ENCODE results near the gene HEPN1. TPM values are rescaled to one million over a fixed set of nuclear protein-coding genes. Genes with fewer than 3 reads are reported as not detected.
A peak's percentile ranks its signal among the peaks of the same experiment; 100 is the strongest.

The HEPN1 gene
- total RNA-seq, 4 donors from 2014 or later = 0.56 TPM; not detected in 3

DNA sequence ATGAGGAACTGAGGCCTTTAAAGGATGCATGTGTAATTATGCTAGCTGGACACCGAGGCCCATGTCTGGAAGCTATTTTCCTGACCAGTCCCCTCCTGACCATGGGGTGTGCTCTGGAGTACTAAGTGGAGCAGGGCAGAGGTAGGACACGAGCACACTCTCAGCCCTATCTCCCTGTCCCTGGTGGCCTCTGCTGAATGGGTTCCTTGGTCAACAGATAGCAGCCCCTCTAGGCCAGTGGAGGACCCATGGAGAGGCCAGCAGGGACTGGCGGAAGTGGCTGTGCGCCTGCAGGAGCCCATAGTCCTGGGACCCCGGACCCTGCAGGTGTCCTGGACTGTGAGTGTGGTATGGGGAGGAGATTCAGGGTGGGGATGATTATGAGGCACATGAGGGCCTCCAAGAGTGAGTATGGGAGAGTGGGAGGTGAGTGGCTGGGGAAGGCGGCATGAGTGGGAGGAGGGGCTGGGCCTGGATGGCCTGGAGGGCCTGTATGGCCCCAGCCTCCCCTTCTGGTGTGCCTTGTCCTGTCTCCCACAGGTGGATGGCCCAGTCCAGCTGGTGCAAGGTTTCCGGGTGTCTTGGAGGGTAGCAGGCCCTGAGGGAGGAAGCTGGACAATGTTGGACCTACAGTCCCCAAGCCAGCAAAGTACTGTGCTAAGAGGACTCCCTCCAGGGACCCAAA, 44.3 kb upstream of the HEPN1 start:
- ATAC-seq (ENCODE audit: low FRiP score) = no peak
- DNase-seq (ENCODE audit: low spot score) = no peak
- TF ChIP-seq, protein P1, sequence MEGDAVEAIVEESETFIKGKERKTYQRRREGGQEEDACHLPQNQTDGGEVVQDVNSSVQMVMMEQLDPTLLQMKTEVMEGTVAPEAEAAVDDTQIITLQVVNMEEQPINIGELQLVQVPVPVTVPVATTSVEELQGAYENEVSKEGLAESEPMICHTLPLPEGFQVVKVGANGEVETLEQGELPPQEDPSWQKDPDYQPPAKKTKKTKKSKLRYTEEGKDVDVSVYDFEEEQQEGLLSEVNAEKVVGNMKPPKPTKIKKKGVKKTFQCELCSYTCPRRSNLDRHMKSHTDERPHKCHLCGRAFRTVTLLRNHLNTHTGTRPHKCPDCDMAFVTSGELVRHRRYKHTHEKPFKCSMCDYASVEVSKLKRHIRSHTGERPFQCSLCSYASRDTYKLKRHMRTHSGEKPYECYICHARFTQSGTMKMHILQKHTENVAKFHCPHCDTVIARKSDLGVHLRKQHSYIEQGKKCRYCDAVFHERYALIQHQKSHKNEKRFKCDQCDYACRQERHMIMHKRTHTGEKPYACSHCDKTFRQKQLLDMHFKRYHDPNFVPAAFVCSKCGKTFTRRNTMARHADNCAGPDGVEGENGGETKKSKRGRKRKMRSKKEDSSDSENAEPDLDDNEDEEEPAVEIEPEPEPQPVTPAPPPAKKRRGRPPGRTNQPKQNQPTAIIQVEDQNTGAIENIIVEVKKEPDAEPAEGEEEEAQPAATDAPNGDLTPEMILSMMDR (IDR thresholded peaks at IDR 0.05) = no peak

DNA sequence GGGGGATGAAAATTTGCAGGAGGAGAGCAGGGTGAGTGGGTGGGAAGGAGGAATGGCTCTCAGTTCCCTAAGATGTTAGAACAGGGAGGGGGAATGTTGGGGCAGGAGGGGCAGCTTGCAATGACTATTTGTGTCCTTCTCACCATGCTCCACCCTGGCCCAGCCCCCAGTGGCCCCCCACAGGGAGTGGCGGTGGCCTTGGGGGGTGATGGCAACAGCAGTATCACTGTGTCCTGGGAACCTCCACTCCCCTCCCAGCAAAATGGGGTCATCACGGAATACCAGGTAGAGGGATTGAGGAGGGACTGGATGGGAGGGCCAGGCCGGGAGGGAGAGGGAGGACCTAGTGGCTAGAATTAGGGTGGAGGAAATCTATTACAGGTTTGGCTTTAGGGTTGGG, 43.6 kb upstream of the HEPN1 start:
- DNase-seq (ENCODE audit: low spot score) = no peak
- ATAC-seq (ENCODE audit: low FRiP score) = no peak
- TF ChIP-seq, protein P1 (IDR thresholded peaks at IDR 0.05) = no peak

DNA sequence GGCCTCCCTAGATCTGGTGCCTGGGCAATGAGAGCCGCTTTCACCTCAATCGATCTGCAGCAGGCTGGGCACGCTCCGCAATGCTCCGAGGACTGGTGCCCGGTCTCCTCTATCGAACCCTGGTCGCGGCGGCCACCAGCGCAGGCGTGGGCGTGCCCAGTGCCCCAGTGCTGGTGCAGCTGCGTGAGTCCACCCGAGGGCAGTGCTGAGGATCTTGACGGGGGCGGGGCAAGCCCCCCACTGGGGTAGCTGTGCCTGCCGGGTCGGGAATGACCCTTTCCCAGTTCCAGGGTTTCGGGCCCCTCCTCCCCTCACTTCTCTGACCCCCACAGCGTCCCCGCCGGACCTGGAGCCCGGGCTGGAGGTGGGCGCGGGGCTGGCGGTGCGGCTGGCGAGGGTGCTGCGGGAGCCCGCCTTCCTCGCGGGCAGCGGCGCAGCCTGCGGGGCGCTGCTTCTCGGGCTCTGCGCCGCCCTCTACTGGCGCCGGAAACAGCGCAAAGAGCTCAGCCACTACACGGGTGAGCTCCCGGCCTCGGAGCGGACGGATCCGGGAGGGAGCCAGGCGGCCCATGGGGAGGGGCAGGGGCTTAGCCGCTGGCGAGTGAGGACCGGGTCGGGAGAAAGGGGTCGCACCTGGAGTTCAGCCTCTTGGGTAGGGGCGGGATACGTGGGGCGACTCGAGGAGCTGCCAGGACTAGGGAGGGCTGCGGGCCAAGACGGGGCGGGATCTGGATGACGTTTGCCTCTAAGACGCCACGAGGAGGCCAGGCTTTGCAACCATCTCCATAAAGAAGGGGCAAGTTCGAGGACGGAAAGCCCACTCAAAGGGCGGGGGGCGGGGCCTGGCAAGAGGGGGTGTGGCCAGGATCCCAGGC, 42.9 kb upstream of the HEPN1 start:
- DNase-seq (ENCODE audit: low spot score) = peak; percentile 66
- peak; percentile 90 for ATAC-seq (ENCODE audit: low FRiP score)
- TF ChIP-seq, protein P1 (IDR thresholded peaks at IDR 0.05) = peak in 1 of 3 donors; percentile 37

DNA sequence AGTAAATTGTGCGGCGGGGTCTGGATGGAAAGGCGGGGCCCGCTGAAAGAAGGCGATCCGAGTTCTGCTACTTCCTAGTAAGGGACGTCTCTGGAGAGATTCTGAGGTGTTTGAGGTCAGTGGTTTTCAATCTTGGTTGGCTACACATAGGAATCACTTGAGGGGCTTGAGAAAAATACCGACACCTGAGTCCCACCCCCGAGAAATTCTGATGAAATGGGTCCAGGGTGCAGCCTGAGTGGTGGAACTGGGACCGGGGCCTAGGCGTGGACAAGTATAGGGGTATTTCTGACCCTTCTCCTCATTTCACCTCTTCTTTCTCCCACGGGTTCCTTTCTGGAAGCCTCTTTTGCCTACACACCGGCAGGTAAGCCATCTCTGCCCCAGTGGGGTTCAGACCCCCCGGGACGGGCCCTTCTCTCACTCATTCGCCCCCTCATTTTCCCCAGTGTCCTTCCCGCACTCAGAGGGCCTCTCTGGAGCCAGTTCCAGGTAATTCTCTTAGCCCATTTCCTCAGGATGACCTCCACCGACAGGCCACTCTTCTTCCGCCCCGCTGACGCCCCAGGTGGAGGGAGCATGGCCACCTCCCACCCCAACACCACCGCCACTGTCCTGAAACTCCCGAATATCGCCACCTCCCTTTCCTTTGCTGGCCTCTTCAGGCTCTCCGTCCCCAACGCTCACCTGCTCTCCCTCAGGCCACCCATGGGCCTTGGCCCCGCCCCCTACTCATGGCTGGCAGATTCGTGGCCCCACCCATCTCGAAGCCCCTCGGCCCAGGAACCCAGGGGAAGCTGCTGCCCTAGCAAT, 42.0 kb upstream of the HEPN1 start:
- DNase-seq (ENCODE audit: low spot score) (no peak), ATAC-seq (ENCODE audit: low FRiP score) (peak; percentile 1)
- TF ChIP-seq, protein P1 (IDR thresholded peaks at IDR 0.05) = no peak

DNA sequence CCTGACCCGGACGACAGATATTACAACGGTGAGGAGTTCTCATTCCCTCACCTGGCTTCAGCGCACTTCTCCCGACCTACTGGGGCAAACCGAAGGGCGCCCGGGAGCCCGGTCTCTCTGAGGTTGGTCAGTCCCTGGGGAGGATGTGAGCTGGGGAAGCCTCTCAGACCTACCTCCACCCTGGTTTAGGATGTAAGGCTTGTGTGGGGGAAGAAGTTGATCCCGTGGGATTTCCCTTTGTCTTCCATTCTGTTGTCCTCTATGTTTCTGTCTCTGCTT, 41.5 kb upstream of the HEPN1 start:
- DNase-seq (ENCODE audit: low spot score) = no peak
- TF ChIP-seq, protein P1 (IDR thresholded peaks at IDR 0.05) = no peak
- no peak for ATAC-seq (ENCODE audit: low FRiP score)

DNA sequence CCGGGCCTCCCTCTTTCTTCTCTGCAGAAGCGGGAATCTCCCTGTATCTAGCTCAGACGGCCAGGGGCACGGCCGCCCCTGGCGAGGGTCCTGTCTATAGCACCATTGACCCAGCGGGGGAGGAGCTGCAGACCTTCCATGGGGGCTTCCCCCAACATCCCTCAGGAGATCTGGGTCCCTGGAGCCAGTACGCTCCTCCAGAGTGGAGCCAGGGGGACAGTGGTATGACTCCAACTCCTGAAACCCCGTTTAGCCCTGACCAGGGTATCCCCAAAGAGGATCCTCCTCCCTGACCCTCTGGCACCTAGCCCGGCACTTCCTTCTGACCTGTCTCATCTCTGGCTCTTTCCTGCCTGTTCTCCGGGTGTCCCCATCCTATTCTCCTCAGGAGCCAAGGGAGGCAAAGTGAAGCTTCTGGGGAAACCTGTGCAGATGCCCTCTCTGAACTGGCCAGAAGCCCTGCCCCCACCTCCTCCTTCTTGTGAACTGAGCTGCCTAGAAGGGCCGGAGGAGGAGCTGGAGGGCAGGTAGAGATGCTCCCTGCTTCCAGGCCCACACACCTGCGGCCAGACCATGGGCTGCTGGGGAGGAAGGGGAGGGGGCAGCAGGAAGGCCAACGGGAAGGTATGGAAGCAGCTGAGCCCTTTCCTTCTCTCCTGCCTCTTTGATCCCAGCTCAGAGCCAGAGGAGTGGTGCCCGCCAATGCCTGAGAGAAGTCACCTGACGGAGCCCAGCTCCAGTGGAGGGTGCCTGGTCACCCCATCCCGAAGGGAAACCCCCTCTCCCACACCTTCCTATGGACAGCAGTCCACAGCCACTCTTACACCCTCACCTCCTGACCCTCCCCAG, 40.9 kb upstream of the HEPN1 start:
- ATAC-seq (ENCODE audit: low FRiP score) (no peak), DNase-seq (ENCODE audit: low spot score) (no peak)
- TF ChIP-seq, protein P1 (IDR thresholded peaks at IDR 0.05) = no peak
